A549 (cell line): Measurements from ENCODE around the gene HNF1A.

ENCODE experiments used
- CTCF ChIP-seq: fragments of >200 bp; sonication (Bioruptor Twin); formaldehyde crosslinking; IDR thresholded peaks from 3 replicates; pipeline ENCODE4 v1.5.1; 2016
- EP300 ChIP-seq, 2 experiments: fragments of >200 bp; sonication (Bioruptor Twin); formaldehyde crosslinking; IDR thresholded peaks; 2 replicates in 1 of 2; 3 replicates in 1 of 2; pipeline ENCODE4 v1.6.1; 2016 to 2017
- FOSL2 ChIP-seq, 2 experiments: fragments of 450-650 bp in 1 of 2; fragments of >200 bp in 1 of 2; sonication (Bioruptor Twin) in 1 of 2; formaldehyde crosslinking; IDR thresholded peaks; 2 replicates each; pipeline versions ENCODE4 v1.5.0 to v1.6.1; 2016 to 2020; ENCODE audit warnings: mild to moderate bottlenecking in 1 of 2, moderate library complexity in 1 of 2
- HDAC2 ChIP-seq: fragments of 200-600 bp; sonication (generic); IDR thresholded peaks from 2 replicates; pipeline ENCODE4 v1.6.1; 2016
- HOXB13 ChIP-seq: fragments of 250-450 bp; sonication (Bioruptor Pico); IDR thresholded peaks from 2 replicates; pipeline ENCODE4 v1.5.0; 2020; ENCODE audit warnings: low read depth, mild to moderate bottlenecking, moderate library complexity
- JUNB ChIP-seq: fragments of >200 bp; sonication (Bioruptor Twin); formaldehyde crosslinking; IDR thresholded peaks from 2 replicates; pipeline ENCODE4 v1.6.1; 2016
- MAZ ChIP-seq: fragments of 150-350 bp; IDR thresholded peaks from 2 replicates; pipeline ENCODE4 v1.6.1; 2014; ENCODE audit warnings: antibody characterized with exemption, low read depth, low read length, borderline replicate concordance
- PHF8 ChIP-seq: fragments of 200-600 bp; sonication (generic); IDR thresholded peaks from 2 replicates; pipeline ENCODE4 v1.6.1; 2016; ENCODE audit warnings: low read depth, mild to moderate bottlenecking, antibody characterized with exemption, moderate library complexity, borderline replicate concordance
- POLR2A ChIP-seq: IDR thresholded peaks from 2 replicates; pipeline ENCODE4 v1.6.1; 2012; ENCODE audit warnings: mild to moderate bottlenecking, low read length
- REST ChIP-seq: fragments of 200-600 bp; sonication (generic); IDR thresholded peaks from 2 replicates; pipeline ENCODE4 v1.6.1; 2016; ENCODE audit warnings: antibody characterized with exemption, mild to moderate bottlenecking, moderate library complexity
- RNF2 ChIP-seq: fragments of 200-600 bp; sonication (generic); IDR thresholded peaks from 2 replicates; pipeline ENCODE4 v1.6.1; 2016; ENCODE audit warnings: low read depth, mild to moderate bottlenecking, antibody characterized with exemption, moderate library complexity, borderline replicate concordance
- TF ChIP-seq, protein P1 (sequence below): fragments of 450-650 bp; IDR thresholded peaks from 2 replicates; pipeline ENCODE4 v1.6.1; 2014; ENCODE audit warnings: antibody characterized with exemption
- TF ChIP-seq, protein P2 (sequence below): IDR thresholded peaks from 2 replicates; pipeline ENCODE4 v1.6.1; 2012

GRCh38 chr12:120994589-120995337 is 16.4 kb downstream of the HNF1A start:
- TF ChIP-seq HOXB13 (CRISPR knock-in tag) (no peak), JUNB (no peak), CTCF (no peak), RNF2 (no peak), POLR2A (no peak), FOSL2 (IDR thresholded peaks at IDR 0.05) (no peak), FOSL2 (CRISPR knock-in tag; IDR thresholded peaks at IDR 0.05) (no peak), HDAC2 (no peak), EP300 (IDR thresholded peaks at IDR 0.05) (no peak), REST (no peak), PHF8 (no peak), MAZ (no peak)
- TF ChIP-seq, protein P1, sequence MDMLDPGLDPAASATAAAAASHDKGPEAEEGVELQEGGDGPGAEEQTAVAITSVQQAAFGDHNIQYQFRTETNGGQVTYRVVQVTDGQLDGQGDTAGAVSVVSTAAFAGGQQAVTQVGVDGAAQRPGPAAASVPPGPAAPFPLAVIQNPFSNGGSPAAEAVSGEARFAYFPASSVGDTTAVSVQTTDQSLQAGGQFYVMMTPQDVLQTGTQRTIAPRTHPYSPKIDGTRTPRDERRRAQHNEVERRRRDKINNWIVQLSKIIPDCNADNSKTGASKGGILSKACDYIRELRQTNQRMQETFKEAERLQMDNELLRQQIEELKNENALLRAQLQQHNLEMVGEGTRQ, result no peak
- TF ChIP-seq, protein P2, sequence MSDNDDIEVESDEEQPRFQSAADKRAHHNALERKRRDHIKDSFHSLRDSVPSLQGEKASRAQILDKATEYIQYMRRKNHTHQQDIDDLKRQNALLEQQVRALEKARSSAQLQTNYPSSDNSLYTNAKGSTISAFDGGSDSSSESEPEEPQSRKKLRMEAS, result no peak
